Measurements from ENCODE around the gene RBM6. TPM values are rescaled to one million over a fixed set of nuclear protein-coding genes. Genes with fewer than 3 reads are reported as not detected.

The RBM6 gene
- total and polyA plus RNA-seq, 9 of the 15 experiments (the other 6 are each of a cell fraction or from before 2014, with no cell fraction given), result 19.9 to 82.2 (median 57.8) TPM

DNA sequence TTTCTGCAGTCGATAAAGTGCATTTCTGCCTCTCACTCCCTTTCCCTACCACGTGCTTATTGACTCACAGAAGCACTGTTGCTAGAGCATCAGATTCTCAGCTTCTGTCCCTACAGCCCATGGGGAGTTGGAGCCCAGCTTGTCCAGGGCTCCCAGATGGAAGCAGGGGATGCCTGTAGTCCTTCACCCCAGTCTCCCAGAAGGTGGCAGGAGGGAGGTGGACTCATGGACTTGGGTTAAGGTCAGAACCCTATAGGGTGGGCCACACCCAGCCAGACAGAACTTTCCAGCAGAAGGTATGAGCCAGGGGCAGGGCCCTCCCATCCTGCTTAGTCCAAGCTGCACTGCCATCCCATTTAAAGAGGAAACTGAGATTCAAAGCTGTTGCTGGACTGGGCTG lies 182.1 kb downstream of the RBM6 start:
- Histone ChIP-seq H3K36me3 (ENCODE audit: control insufficient read depth, insufficient read depth, low read length) (peaks cover 34% of the 10 kb centered on the region), H3K9me1 (ENCODE audit: control insufficient read depth, insufficient read depth, low read length) (no peaks in the 10 kb centered on the region), H3K4me2 (ENCODE audit: insufficient read depth, low read length) (no peak overlapping the region), H3K27me3 (ENCODE audit: control insufficient read depth in 2 of 2, insufficient read depth in 2 of 2, low read length in 2 of 2) (no peaks in the 10 kb centered on the region), H2AFZ (ENCODE audit: low read depth, low read length) (no peak overlapping the region), H3K9me3 (replicated peaks; ENCODE audit: control insufficient read depth, insufficient read depth, low read depth, low read length) (no peaks in the 10 kb centered on the region), H3K27ac (ENCODE audit: extremely low read depth, low read depth, low read length) (no peak overlapping the region), H3K9ac (ENCODE audit: insufficient read depth in 1 of 2, low read depth in 2 of 2, low read length in 2 of 2) (no peak overlapping the region), H4K20me1 (replicated peaks; ENCODE audit: control insufficient read depth, insufficient read depth, low read length) (peaks cover 12% of the 10 kb centered on the region), H3K79me2 (ENCODE audit: control insufficient read depth, insufficient read depth, low read length) (no peaks in the 10 kb centered on the region), H3K4me1 (replicated peaks in 1 of 2; ENCODE audit: control insufficient read depth in 2 of 2, insufficient read depth in 2 of 2, low read length in 2 of 2) (peaks cover 0 to 15% of the 10 kb centered on the region in 2 experiments; a peak in 2 of 5 replicates), H3K4me3 (no peak overlapping the region)
- in situ Hi-C loops (cut with MboI), result loop anchor here (5.0 kb wide), 1 partner anchor 60 kb away; no protein-coding TSS in a partner anchor
- FAIRE-seq (no peak), DNase-seq (ENCODE audit: extremely low read depth in 1 of 4, low spot score in 3 of 4) (no peak), ATAC-seq (no peak; the same call in none of the 3 replicates)
- CTCF ChIA-PET (ENCODE audit: low intra/inter-chr PET ratio), result interaction anchor here (0.6 to 4.4 kb wide), 4 partner anchors 67 to 106 kb away, joined by 3 to 34 read pairs (median 5); no protein-coding TSS in a partner anchor
- WGBS (ENCODE audit: insufficient coverage, low coverage, missing lambda C conversion rate), result 30% methylated on average over 2 of the region's 2 CpGs
- TF ChIP-seq EP300 (IDR thresholded peaks at IDR 0.05; ENCODE audit: low read length), result no peak
- no peak for TF ChIP-seq ZNF174 (CRISPR knock-in tag; IDR thresholded peaks at IDR 0.05)
- TF ChIP-seq, protein P1, sequence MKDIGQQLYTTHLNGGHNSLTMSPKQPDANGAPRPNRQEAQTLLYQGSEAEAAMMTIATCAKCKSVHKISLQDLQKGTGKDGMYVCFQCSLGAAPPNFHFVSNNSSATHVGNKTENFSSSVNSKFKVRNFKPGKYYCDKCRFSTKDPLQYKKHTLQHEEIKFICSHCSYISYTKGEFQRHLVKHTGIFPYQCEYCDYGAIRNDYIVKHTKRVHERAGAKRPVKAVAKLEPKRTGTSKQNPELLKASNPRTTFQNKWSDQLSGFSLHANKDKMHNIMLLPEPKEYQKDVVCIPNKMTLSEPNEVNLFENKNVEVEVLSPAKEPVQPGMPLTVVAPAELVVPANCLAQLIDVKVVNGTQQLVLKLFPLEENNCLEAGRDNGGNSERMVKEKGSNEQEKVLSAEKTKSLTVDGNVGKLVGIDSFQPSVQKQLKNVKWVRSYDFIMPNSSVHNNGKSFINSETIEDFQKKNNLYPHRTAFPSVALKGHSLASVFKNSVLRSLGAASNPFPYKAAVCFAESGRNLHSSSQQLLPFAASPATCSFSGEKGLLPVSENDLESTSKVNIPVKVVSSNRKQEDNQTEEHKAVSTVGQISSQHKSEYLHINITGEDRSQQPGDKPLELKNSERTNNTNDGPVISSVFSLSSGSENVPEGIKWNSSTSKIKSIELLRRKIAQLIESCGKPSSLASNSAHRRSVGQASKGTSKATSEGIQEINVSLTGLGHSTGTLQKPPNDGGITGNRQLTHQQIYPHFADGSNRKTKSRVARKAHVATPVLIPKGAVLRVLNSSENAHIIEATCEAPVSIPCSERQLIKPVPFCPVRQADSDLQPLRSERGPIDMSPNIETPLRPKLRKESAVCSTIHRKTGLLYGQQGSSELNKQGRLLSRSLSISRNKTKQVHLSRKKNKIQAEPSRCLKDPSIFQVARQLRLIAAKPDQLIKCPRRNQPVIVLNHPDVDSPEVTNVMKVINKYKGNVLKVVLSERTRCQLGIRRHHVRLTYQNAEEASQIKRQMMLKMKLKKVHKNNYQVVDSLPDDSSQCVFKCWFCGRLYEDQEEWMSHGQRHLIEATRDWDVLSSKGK (CRISPR knock-in tag; IDR thresholded peaks at IDR 0.05), result no peak
- no peak for TF ChIP-seq KLF10 (CRISPR knock-in tag; IDR thresholded peaks at IDR 0.05)
- no peak for TF ChIP-seq ERF (CRISPR knock-in tag; IDR thresholded peaks at IDR 0.05)
- TF ChIP-seq MYBL2 (IDR thresholded peaks at IDR 0.05; ENCODE audit: low read depth), result no peak
- TF ChIP-seq MYBL2 (CRISPR knock-in tag; IDR thresholded peaks at IDR 0.05; ENCODE audit: borderline replicate concordance), result no peak
- no peak for TF ChIP-seq NFE2 (IDR thresholded peaks at IDR 0.05; ENCODE audit: low read depth)
- no peak for TF ChIP-seq SIN3A (IDR thresholded peaks at IDR 0.05; ENCODE audit: borderline replicate concordance in 2 of 2, control insufficient read depth in 1 of 2, low read depth in 2 of 2, low read length in 2 of 2)
- TF ChIP-seq, protein P2, sequence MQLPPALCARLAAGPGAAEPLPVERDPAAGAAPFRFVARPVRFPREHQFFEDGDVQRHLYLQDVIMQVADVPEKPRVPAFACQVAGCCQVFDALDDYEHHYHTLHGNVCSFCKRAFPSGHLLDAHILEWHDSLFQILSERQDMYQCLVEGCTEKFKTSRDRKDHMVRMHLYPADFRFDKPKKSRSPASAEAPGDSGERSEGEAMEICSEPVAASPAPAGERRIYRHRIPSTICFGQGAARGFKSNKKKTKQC (CRISPR knock-in tag; IDR thresholded peaks at IDR 0.05), result no peak
- TF ChIP-seq, protein P3, sequence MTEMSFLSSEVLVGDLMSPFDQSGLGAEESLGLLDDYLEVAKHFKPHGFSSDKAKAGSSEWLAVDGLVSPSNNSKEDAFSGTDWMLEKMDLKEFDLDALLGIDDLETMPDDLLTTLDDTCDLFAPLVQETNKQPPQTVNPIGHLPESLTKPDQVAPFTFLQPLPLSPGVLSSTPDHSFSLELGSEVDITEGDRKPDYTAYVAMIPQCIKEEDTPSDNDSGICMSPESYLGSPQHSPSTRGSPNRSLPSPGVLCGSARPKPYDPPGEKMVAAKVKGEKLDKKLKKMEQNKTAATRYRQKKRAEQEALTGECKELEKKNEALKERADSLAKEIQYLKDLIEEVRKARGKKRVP (CRISPR knock-in tag; IDR thresholded peaks at IDR 0.05), result no peak
- intact Hi-C loops (cut with micrococcal nuclease), result loop anchor here (5.0 kb wide), 1 partner anchor 150 kb away; no protein-coding TSS in a partner anchor
- POLR2A ChIA-PET, result interaction anchor here (1.0 to 3.3 kb wide), 3 partner anchors 8 to 15 kb away, joined by 3 to 12 read pairs (median 10); no protein-coding TSS in a partner anchor
- no TSS peak for BruUV-seq (replicated peaks)
